Measurements from ENCODE around the gene SETD3.

DNA sequence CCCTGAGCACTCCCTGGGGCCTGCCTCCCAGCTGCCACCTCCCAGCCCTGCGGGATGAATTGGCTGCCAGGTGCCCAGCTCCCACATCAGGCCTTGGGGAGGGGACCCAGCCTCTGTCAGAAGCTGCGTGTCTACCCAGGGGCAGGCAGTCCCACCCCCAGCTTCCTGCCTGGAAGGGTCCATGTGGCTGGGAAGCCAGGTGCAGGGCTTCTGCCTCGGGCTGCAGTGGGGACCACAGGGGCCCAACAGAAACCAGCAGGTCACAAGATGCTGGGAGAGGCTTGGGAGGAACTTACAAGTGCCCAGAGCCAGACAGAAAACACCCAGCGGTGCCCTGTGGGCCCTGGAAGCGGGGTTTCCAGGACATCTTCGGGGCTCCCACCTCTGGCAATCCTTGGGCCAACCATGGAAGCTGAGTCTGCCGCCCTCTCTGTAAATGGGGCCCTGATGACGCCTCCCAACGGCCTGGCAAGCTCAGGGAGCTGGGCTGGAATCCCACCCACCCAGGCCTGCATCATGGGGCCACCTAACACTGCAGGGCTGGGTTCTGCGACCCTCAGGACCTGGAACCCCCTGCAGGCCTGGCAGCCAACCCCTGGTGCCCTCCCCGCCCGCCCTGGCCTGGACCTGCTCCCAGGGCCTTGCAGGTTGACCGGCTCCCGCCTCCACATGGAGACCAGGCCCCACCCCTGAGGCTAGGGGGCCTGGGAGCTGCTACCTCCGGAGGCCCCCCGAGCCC lies 37.2 kb upstream of the SETD3 start:
- TF ChIP-seq, protein P1, sequence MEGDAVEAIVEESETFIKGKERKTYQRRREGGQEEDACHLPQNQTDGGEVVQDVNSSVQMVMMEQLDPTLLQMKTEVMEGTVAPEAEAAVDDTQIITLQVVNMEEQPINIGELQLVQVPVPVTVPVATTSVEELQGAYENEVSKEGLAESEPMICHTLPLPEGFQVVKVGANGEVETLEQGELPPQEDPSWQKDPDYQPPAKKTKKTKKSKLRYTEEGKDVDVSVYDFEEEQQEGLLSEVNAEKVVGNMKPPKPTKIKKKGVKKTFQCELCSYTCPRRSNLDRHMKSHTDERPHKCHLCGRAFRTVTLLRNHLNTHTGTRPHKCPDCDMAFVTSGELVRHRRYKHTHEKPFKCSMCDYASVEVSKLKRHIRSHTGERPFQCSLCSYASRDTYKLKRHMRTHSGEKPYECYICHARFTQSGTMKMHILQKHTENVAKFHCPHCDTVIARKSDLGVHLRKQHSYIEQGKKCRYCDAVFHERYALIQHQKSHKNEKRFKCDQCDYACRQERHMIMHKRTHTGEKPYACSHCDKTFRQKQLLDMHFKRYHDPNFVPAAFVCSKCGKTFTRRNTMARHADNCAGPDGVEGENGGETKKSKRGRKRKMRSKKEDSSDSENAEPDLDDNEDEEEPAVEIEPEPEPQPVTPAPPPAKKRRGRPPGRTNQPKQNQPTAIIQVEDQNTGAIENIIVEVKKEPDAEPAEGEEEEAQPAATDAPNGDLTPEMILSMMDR (IDR thresholded peaks at IDR 0.05; ENCODE audit: low read depth, low read length): no peak
- no peak for TF ChIP-seq EZH2phosphoT487 (IDR thresholded peaks at IDR 0.05; ENCODE audit: low read depth)

Measured in OCI-LY3 (cell line).